ENCODE results near the gene BICDL1. TPM values are rescaled to one million over a fixed set of nuclear protein-coding genes. Genes with fewer than 3 reads are reported as not detected.

BICDL1 gene
- total and polyA plus RNA-seq, 2 experiments from 2014 or later: 3.5 to 3.7 TPM

DNA sequence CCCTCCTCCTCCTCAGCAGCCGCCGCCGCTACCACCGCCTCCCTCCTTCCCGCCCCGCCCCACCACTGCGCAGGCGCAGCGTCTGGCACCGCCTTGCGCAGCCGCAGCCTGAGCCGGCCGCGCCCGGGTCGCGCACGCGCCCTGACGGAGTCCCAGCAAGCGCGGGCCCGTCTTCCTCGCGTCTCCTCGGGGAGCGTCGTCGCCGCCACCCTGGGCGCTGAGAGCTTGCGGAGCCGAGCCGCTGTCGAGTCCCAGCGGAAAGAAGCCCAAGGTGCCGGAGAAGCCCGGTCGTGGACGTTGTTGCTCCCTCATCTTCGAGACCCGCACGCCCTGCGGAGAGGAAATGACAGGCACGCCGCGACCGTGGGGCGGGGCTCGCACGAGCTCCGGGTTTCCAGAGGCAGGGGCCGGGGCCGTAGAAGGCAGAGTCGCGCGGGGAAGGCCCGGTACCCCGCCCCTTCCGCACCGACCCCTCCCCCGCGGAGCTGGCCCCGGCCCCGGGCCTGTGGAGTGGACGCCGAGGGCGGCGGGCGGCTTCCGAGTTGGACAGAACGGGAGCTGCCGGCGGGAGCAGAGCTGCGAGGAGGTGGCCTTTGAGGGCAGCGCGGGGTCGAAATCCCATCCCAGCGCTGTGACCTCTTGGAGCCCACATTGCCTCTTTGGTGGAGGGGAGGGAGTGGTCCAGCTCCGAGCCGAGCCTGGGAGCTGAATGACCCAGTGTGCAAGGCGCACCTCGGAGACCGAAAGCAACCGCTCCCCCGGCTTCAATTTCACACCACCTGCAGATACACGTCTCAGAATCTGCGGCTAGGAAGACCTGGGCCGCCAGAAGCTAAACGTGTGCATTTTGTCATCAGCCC lies 128.0 kb downstream of the BICDL1 start:
- H3K36me3 ChIP-seq: no peaks in the 10 kb centered on the region
- H3K9me3 ChIP-seq (ENCODE audit: low read depth): no peaks in the 10 kb centered on the region
- H3K4me1 ChIP-seq (ENCODE audit: low read depth): peaks cover 5% of the 10 kb centered on the region
- DNase-seq (ENCODE audit: low read depth in 1 of 2, low spot score in 1 of 2): peak; percentile 96 to 97
- TF ChIP-seq, protein P1, sequence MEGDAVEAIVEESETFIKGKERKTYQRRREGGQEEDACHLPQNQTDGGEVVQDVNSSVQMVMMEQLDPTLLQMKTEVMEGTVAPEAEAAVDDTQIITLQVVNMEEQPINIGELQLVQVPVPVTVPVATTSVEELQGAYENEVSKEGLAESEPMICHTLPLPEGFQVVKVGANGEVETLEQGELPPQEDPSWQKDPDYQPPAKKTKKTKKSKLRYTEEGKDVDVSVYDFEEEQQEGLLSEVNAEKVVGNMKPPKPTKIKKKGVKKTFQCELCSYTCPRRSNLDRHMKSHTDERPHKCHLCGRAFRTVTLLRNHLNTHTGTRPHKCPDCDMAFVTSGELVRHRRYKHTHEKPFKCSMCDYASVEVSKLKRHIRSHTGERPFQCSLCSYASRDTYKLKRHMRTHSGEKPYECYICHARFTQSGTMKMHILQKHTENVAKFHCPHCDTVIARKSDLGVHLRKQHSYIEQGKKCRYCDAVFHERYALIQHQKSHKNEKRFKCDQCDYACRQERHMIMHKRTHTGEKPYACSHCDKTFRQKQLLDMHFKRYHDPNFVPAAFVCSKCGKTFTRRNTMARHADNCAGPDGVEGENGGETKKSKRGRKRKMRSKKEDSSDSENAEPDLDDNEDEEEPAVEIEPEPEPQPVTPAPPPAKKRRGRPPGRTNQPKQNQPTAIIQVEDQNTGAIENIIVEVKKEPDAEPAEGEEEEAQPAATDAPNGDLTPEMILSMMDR (IDR thresholded peaks at IDR 0.05; ENCODE audit: low read depth, low read length): no peak
- peak overlapping the region; percentile 88 for H3K4me3 ChIP-seq
- H3K27me3 ChIP-seq: no peaks in the 10 kb centered on the region
- H3K27ac ChIP-seq: peak overlapping the region; percentile 89

DNA sequence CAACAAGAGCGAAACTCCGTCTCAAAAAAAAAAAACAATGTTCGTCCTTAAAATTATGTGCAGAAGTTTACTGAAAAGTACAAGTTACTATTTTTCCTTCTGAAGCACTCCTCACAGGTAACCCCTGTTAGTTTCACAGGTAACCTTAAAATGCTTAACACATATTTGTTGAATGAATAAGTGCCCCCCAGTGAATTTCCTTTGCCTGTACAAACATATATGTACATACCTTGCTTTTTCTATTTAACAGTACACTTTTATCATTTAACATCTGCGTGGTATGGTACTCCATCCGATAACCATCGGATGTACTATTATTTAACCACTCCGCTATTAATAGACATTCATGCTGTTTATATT lies 128.9 kb downstream of the BICDL1 start:
- TF ChIP-seq, protein P1 (IDR thresholded peaks at IDR 0.05; ENCODE audit: low read depth, low read length): no peak
- Histone ChIP-seq H3K36me3 (no peaks in the 10 kb centered on the region), H3K4me3 (peak overlapping the region; percentile 88), H3K9me3 (ENCODE audit: low read depth) (no peaks in the 10 kb centered on the region), H3K27me3 (no peaks in the 10 kb centered on the region), H3K27ac (peak overlapping the region; percentile 11), H3K4me1 (ENCODE audit: low read depth) (peaks cover 3% of the 10 kb centered on the region)
- DNase-seq (ENCODE audit: low read depth in 1 of 2, low spot score in 1 of 2): no peak

DNA sequence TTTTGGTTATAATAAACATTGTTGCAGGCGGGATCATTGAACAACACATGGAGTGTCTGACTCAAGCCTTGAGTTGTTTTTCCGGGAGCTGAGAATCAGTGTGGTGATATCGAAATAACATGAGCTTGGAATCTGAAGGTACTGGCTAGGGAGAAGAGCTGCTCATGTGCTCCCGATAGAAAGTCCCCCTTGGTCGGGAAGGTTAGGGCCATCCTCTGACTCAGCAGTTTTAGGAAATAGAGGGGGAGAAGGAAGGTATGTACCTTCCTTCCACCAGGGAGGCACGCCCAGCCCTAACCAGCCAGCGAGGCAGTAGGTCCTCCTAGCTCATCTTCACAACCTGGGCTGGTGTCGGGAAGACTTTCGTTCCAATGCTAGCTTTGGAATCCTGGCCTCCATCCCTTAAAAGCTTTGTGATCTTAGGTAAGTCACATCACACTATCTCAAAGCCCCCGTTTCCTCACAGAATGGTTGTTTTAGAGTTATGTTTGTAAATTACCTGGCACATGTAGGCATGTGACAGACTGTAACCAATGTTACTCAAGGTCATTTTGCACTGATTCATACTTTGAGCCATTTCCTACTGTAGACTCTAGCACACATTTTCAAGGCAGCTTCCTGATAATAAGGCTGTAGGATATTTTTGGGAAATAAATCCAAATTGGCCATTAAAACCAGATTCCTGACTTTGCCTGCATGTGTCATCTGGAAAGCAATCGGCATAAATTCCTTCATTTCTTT lies 129.5 kb downstream of the BICDL1 start:
- peak; percentile 5 to 24 for DNase-seq (ENCODE audit: low read depth in 1 of 2, low spot score in 1 of 2)
- TF ChIP-seq, protein P1 (IDR thresholded peaks at IDR 0.05; ENCODE audit: low read depth, low read length): no peak
- Histone ChIP-seq H3K9me3 (ENCODE audit: low read depth) (no peaks in the 10 kb centered on the region), H3K27me3 (no peaks in the 10 kb centered on the region), H3K4me3 (peak overlapping the region; percentile 88), H3K4me1 (ENCODE audit: low read depth) (peaks cover 3% of the 10 kb centered on the region), H3K27ac (peak overlapping the region; percentile 11), H3K36me3 (no peaks in the 10 kb centered on the region)

DNA sequence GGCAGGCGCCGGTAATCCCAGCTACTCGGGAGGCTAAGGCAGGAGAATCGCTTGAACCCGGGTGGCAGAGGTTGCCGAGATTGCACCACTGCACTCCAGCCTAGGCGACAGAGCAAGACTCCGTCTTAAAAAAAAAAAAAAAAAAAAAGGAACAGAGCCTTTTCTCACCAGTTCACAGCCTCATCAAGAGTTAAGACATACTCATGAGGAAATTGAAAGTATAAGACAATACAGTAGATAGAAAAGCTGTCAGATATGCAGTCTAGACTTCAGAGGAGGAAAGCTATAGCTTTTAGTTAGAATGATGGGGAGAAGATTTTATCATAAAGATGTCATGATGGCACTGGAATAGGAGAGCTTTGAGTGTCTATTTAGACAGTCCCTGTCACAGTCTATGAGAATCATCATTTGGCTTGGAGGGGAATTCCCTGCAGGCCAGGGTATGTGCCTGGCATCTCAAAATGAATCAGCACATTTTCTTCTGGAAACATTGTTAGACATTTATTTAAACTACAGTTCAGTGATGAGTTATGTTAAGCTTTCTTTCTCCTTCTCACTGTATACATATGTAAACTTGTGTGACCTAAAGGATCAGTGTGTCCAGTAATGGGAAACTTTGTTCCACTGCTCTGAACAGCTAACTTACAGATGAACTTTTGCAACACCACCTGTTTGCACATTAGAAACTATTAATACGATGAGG lies 130.4 kb downstream of the BICDL1 start:
- Histone ChIP-seq H3K27ac (no peak overlapping the region), H3K36me3 (no peaks in the 10 kb centered on the region)
- TF ChIP-seq, protein P1 (IDR thresholded peaks at IDR 0.05; ENCODE audit: low read depth, low read length): no peak

DNA sequence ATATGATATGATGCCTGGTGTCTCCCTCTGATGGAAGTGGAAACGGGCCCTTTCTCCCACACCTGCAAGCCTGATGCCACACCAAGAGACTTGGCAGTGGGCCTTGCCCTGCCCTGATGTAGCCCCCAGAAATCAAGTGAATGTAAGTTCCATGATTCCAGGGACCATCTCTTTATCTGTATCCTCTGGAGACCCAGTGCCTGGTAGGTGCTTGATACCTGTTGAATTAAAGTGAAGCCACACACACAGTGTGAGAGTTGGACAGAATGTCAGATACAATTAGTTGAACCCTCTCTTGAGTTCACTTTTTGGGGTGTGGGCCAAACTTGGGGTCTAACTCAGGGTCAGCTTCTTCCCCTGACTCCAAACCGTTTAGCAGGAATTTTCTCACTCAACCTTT lies 132.3 kb downstream of the BICDL1 start:
- no peak for DNase-seq (ENCODE audit: low read depth in 1 of 2, low spot score in 1 of 2)
- Histone ChIP-seq H3K36me3 (peaks cover under 1% of the 10 kb centered on the region), H3K9me3 (ENCODE audit: low read depth) (no peaks in the 10 kb centered on the region), H3K27ac (no peak overlapping the region), H3K4me1 (ENCODE audit: low read depth) (peaks cover 3% of the 10 kb centered on the region), H3K27me3 (no peaks in the 10 kb centered on the region), H3K4me3 (no peak overlapping the region)
- TF ChIP-seq, protein P1 (IDR thresholded peaks at IDR 0.05; ENCODE audit: low read depth, low read length): no peak

More for the DNA sequence above, 130.4 kb downstream of the BICDL1 start:
- Histone ChIP-seq H3K4me3 (no peak overlapping the region), H3K9me3 (ENCODE audit: low read depth) (no peaks in the 10 kb centered on the region), H3K4me1 (ENCODE audit: low read depth) (peaks cover 3% of the 10 kb centered on the region), H3K27me3 (no peaks in the 10 kb centered on the region)
- no peak for DNase-seq (ENCODE audit: low read depth in 1 of 2, low spot score in 1 of 2)
